Stimulated activated CD4-positive, alpha-beta T cell treated with anti-CD3 and anti-CD28 coated beads, Interleukin-1b, Interleukin-23, amount 100 ng/mL, for 24 hours (primary cell): ENCODE data around the gene BOK.

ENCODE experiments used
- DNase-seq, 4 experiments: peaks; one replicate each; pipeline ENCODE4 v3.0.0-alpha.2; 2020; ENCODE audit warnings: low read depth in 4 of 4, low spot score in 1 of 4

The BOK gene

DNA sequence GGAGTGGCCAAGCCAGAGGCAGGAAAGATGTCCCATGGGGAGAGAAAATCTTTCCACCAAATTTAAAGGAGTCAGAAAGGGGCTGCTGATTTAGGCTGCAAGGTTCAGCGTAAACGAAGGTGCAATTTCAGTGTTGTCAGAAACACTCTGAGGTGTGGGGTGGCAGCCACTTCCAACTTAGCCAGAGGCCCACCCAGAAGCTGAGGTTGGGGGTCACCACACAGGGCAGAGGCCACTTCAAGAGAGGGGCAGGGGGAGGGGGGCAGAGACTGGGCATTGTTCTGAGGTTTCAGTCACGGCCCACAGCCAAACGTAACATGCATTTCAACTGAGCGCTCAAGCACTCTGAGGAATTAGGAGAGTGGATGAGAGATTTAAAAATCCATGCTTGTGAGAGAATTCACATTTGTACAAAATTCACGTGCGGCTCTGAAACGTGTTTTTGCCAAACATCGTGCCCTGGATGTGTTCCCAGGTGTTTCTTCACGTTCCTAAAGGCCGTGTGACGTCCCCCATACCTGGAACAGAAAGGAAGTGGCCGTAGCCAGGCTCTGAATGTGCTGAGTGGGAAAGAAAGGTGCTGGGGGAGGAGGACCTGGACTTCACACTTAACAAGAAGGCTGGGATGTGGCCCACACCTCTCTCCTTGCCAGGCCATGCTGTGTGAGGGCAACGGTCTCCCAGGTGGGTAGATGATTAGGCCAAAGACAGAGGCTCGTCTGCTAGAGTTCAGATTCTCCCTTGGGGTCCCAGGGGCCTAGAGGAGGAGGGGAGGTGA, 19.5 kb upstream of the BOK start:
- DNase-seq: no peak

DNA sequence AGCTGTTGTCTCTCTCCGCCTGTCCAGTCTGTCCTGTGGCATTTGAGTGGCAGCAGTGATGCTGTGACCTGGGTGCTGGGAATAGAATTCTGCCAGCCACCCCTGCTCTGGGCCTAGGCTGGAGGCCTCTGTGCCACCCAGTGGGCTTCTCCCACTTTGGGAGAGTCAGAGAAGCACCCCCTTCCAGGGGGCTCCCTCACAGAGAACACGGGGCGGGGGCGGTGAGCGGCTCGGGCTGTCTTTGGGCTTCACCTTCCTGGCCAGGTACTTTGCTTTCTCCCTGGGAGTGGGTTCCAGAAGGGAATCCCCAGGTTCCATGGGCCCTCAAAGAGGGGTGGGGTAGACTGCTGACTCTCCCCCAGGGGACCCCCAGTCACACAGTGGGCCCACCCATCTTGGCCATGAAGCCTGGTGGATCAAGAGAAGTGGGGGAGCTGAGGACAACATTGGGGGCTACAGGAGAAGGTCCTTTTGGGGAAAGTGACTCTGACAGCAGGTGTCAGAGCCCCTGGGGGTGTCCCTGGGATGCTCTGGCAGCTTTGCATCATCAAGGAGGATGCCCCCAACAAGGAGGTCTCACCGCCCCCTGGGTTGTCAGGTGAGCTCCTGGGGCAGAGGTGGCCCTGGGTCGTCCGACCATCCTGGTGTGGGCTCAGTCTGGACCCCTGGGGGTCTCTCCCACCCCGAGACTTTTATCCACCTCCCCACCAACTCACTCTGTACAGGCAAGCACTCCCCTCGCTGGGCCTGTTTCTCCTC, 18.8 kb upstream of the BOK start:
- no peak for DNase-seq

DNA sequence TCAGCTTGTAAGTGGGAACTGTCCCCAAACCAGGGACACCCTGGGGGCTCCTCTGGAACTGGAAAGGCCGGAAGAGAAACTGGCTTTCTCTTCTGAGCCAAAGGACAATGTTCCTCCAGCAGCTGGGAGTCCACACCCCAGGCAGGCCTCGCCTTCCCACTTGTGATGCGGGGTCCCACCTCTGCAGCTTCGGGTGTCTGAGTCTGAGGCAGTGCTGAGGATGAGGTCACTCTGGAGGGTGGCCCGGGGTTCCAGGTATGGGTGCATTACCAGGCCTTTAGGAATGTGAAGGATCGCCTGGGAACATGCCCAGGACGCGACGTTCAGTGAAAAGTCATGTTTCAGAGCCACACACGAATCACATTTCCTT, 18.2 kb upstream of the BOK start:
- no peak for DNase-seq

DNA sequence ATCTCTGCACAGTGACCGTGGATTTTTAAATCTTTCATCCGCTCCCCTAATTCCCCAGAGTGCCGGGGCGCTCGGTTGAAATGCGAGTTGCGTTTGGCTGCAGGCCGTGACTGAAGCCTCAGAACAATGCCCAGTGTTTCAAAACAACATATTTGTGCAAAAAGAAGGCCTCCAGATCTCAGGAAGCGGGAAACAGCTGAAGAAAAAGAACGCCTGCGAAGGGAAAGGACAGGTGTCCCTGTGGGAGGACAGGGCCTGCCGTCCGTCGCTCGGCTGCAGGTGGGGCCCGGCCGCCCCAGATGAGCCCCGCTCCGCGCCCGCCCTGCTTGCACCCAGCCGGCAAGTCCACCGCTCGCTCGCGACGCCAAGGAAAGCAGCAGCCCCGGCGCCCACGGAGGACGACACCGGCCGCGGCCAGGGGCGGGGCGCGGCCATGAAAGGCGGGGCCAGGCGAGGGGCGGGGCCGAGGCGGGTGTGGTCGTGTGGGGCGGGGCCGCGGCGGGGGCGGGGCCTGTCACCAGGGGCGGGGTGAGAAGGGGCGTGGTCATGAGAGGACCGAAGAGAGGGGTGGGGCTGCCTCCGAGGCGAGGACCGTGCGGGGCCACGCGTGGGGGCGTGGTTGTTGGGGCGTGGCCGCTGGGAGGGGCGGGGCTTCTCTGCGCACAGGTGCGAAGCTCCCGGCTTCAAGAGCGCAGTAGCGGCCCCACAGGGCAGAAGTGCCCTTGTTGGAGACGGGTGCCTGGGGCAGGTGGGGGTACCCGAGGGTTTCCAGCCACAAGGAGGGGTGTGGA, 17.6 kb upstream of the BOK start:
- DNase-seq: peak; percentile 7 to 60 (median 49)

DNA sequence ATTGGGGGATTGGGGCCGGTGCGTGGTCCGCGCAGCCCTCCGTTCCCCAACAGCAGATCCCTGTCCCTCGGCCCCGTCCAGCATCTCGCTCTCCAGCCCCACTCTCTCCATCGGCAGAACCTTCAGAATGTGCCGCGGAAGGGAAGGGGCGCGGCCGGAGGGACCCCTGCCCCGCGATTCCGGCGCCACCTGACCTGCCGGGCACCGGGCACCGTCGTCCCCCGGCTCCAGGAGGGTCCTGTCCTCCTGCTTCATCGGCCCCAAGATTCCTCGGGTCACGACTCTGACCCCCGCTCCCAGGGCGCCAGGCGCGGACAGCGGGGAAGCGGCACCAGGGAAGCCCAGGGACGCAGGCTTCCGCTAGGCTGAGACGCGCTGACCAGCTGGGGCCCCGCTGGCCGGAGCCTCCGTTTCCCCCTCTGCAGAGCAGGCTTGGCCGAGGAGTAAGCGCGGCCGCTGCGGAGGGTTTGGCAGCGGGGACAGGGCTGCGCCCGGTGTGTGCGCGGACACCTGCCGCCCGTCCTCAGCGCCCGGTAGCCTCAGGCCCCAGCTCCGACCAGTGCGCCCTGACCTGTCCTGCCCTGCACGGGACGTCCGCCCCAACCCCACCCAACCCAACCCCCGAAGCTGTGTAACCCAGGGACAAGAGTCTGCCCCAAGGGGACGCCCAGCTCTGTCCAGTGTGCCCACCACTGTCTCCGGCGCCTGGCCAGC, 16.8 kb upstream of the BOK start:
- DNase-seq: no peak

DNA sequence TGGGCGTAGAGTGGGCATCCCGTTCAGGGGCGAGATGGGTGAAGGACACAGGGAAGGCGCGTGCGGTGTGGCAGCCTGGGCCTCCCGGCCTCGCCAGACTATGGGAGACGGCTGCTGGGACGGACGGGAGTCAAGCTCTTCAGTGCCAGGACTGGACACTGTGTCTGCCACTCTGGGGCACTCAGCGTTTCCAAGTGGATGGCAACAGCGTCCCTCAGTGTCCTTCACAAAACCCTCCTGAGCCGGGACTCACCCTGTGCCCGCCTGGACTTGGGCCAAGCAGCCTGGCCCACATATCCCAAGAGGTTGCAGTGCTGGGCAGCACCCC, 16.3 kb upstream of the BOK start:
- DNase-seq: no peak

DNA sequence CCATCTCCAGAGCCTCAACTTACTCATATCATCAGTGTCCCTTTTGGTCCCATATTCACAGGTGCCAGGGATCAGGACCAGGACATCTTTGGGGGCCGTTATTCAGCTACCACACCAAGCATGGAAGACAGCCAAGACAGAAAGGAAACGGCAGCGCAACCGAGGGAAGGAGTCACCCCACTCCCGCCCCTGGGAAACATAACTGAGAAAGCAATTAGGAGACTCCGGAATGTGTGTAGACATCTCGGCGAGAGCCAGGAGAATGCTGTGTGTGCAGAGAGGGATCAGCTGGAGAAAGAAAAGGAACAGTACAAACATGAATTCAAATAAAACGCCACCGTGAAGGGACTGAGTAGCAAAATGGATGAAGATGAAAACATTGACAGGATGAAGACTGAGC, 13.4 kb upstream of the BOK start:
- DNase-seq: no peak

DNA sequence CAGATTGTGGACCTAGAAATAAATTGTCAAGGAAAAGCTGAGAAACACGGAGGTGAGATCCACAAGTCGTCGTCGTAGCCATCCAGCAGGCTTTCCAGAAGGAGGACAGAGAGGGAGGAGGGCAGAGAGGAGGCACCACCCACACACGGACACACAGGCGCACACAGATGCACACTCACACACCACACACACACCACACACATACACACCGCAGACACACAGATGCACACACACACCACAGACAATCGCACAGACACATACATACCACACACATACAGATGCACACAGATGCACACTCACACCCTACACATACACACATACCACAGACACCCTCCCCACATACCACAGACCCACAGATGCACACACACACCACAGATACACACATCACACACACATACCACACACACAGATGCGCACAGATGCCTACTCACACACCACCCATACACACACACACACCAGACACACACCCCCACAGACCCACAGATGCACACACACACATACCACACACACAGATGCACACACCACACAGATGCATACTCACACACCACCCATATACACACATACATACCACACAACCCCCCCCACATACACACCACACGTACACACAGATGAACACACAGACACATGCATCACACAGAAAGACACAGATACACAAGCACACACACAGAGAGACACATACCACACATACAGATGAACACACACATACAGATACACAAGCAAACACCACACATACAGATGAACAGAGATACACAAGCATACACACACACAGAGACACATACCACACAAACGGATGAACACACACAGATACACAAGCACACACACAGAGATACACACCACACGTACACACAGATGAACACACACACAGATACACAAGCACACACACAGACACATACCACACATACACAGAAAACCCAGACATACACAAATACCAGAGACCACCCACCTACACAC, 12.7 kb upstream of the BOK start:
- no peak for DNase-seq

DNA sequence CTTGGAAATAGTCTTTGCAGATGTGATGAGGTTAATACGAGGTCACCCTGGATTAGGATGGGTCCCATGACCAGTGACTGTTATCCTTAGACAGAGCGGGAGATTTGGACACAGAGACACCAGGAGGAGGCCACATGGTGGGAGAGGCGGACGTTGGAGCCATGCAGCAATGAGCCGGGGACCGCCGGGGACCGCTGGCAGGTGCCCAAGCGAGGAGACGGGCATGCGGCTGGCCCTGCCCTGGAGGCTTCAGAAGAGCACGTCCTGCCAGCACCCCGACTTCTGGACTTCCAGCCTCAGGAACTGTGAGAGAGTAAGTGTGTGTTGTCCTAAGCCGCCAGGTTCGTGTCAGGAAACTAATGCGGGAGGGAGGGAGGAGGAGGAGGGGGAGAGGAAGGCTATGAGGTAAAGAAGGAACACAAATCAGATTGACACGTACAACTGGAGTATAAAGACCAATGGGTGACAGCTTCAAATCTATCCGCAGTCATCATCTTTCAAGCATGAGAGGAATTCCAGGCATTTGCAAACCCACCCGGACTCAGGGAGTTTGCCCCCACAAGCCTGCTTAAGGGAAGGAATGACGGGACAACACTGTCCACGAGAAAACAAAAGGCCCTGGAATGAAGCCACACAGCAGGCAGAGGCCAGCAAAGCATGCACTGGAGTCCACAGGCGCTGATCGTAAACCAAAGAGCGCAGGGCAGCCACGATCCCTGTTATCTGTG, 11.6 kb upstream of the BOK start:
- DNase-seq: no peak

DNA sequence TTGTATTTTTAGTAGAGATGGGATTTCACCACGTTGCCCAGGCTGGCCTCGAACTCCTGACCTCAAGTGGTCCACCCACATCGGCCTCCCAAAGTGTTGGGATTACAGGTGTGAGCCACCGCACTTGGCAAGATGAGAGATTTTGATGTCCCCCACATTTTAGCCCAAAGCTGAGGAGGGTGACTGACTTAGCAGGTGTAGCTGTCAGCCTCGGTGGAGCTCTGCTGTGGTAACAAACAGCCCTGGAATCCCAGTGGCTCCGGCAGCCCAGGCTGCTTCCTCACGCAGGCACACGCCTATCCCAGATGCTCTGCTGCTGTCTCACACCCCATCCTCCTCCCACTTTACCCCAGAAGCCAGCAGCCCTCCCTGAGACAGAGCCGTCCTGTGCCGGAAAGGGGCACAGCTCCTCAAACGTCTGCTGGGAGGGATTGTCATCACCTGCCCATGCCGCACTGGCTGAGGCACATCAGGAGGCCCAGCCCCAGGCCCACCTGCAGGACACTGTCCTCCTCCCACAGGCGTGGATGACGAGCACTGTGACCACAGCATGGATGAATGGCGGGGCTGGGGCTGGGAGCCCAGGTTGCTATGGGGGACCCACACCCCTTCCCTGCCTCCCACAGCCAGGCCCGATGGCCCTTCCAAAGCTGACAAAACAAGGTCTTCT, 10.6 kb upstream of the BOK start:
- DNase-seq: no peak

DNA sequence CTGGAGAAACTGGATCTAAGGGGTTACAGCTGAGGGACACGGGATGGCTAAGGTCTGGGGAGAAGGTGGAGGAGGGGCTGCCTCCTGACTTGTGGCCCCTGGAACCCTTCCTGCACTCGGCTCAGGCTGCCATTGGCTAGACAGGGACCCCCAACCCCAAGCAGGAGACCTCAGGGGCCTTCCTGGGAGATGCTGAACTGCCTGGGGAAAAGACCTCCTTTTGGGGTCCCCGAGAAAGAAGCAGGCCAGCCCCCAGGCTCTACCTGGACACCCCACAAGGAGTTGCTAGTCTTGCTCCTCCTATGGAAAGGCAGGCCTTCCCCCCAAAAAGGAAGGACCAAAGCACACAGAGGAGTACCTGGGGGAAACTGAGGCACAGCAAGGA, 10.1 kb upstream of the BOK start:
- DNase-seq: no peak

DNA sequence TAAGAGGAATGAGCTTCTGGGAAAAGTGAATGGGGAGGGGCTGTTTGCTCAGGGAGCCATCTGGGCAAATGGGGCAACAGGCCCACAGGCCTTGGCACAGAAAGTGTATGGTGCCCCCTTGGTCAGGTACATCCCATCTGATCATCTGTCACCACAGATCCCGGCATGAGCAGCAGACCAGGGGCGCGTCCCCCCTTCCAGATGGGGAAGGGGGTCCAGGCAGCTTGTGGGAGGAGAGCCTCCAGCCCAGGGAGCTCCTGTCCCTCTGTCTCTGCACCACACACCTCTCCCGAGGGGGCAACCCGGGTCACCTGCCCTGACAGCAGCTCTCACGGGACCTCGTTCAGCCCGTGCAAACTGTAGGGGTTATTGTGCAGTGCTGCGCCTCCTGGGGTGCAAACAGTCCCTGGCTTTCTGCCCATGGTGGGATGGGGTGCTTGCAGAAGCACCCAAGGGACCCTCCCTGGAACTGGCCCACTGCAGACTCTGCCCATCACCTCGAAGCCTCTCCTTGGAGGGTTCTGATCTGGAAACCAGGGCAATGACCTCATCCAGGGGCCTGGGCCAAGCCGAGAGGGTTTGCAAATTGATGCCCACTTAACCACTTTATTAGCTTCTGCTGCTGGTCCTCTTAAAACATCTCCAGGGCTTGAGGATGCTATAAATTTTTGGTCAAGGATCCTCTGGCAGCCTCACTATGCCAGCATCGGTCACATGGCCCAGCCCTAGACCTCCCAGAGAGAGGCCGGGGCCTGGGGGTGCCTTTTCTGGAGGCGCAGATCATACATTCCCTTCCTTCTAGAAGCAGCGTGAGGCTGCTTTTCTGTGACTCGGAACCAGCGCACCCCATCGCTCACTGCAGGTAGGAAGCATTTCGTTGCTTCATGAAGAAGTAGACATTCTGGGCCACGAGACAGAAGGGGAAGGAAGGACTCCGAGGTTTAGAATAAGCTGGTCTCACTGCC, 7.6 kb upstream of the BOK start:
- no peak for DNase-seq

DNA sequence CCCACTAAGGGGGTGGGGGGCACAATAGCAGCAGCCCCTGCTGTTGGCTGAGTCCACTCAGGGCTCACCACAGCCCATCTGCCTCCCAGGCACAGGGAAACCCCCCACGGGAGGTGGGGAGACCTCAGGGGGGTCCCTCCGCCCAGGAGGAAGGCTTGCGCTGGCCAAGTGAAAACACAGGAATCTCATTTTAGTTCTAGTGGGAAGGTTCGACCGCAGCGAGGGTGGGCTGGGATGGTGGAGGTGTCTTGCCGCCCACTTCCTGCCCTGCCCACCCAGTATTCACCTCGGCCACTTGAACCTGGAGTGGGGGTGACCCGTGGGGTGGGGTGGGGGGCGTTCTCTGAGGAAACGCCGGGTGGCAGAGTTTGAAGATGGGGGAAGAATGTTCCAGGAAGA, 6.9 kb upstream of the BOK start:
- DNase-seq: no peak

DNA sequence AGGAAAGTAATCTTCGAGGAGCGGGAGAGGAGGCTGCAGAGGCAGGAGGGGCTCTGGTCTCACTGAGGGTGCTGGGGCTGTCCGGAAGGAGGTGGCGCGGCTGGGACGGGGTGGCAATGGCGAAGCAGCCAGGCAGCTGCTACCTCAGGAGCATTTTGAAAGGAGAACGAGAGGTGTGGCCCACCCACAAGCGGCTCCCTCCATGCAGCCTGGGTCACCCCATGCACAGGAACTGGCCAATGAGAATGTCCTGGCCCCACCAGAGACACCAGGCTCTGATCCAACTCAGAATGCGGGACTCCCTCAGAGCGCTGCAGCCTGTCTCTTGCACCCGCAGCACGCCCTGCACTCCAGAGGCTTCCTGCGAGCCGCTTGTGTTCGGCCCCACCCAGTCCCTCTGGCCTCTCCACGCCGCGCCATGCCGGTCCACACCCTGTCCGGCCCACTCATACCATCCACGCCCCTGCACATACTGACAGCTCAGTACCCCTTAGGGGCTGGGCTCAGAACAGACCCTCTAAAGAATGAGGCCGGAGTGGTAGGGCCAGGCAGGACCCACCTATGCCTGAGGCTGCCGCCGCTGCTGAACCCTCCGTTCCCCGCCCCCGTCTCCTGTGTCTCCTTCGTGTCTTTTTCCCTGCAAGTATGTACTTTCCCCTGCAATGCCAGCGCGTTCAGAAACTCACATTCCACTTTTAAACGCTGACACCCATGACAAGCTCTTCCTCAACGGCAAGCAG, 6.4 kb upstream of the BOK start:
- no peak for DNase-seq

DNA sequence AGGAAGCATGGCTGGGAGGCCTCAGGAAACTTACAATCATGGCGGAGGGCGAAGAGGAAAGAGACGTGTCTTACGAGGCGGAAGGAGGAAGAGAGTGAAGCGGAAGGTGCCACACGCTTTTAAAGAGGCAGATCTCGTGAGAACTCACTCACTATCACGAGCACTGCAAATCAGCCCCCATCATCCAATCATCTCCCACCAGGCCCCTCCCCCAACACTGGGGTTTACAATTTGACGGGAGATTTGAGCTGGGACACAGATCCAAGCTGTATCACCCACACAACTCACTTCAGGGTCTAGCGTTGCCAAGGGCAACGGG, 5.1 kb upstream of the BOK start:
- no peak for DNase-seq

DNA sequence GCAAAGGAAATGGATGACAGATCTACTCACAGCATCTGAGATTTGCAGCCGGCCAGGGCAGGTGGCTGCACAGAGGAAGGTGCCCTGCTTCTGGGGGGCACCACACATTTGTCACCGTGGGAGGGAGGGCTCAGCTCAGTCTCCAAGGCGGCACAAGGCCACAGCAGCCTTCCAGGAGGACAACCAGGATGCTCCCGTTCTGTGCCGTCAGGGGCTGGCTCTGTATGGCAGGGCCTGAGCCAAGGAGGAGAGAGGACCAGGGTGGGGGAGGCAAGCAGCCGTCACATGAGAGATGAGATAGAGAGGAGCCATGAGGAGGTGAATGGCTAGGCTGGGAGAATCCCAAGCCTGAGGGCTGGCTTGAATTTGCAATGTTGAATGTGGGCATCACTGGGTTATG, 4.6 kb upstream of the BOK start:
- DNase-seq: no peak

DNA sequence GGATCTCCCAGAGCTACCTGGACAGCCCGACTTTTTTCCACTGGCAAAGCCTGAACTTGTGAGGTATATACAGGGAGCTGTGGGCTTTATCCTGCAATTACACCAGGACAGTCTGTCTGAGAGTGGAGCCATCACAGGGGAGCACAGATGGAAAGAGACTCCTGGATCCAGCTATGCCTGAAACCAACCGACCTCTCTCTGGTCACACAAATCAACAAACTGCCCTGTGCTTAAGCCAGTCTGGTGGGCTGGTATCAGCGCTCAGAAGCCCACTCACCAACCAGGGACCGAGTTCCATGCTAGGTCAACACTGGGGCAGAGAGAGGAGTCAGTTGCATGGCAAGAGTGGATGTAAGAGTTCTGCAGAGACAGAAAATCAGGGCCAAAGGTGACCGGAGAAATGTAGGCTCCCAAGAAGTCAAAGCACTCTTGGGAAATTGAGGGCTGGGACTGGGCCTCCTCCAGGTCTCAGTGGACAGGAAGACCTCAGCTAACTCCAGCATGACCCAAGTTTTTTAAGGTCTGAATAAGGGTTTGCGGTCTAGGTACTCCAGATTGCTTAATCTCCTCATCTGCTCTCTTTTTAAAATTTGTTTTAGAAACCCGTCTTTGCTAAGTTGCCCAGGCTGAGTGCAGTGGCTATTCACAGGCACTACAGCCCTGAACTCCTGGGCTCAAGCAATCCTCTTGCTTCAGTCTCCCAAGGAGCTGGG, 3.8 kb upstream of the BOK start:
- DNase-seq: no peak
